Skeletal muscle satellite cell (primary cell): ENCODE data around the gene KDM3B. TPM values are rescaled to one million over a fixed set of nuclear protein-coding genes. Genes with fewer than 3 reads are reported as not detected.

Experiments used
- H3K27me3 ChIP-seq: 2 replicates; pipeline ENCODE4 v1.7.0; 2013; ENCODE audit warnings: low read length; ENCODE audit not compliant: control insufficient read depth, insufficient read depth
- H3K36me3 ChIP-seq: 2 replicates; pipeline ENCODE4 v1.7.0; 2013; ENCODE audit warnings: mild to moderate bottlenecking, control low read depth, low read length; ENCODE audit not compliant: insufficient read depth
- H3K4me1 ChIP-seq: 2 replicates; pipeline ENCODE4 v1.7.0; 2013; ENCODE audit warnings: low read length; ENCODE audit not compliant: control insufficient read depth, insufficient read depth
- H3K4me2 ChIP-seq: 2 replicates; pipeline ENCODE4 v1.7.0; 2013; ENCODE audit warnings: mild to moderate bottlenecking, low read length
- H3K4me3 ChIP-seq: 2 replicates; pipeline ENCODE4 v1.7.0; 2013; ENCODE audit warnings: low read length
- H3K9ac ChIP-seq: 2 replicates; pipeline ENCODE4 v1.7.0; 2013; ENCODE audit warnings: mild to moderate bottlenecking, low read depth, low read length, moderate library complexity
- H3K9me3 ChIP-seq: replicated peaks from 2 replicates; pipeline ENCODE4 v1.7.0; 2013; ENCODE audit warnings: mild to moderate bottlenecking, control low read depth, low read length
- small RNA-seq: library from RNA; depleted of rRNA; stranded (forward); fragments of <200 nt; gene quantifications from one replicate; pipeline ENCODE3, GENCODE V24; 2012

The KDM3B gene

GRCh38 chr5:138476918-138477317 is 124.4 kb downstream of the KDM3B start:
- Histone ChIP-seq H3K36me3 (no peaks in the 10 kb centered on the region), H3K27me3 (peaks cover 2% of the 10 kb centered on the region), H3K9ac (no peak overlapping the region), H3K4me1 (no peaks in the 10 kb centered on the region), H3K4me3 (no peak overlapping the region), H3K9me3 (no peaks in the 10 kb centered on the region), H3K4me2 (no peak overlapping the region)

GRCh38 chr5:138482638-138483037 is 130.2 kb downstream of the KDM3B start:
- H3K9me3 ChIP-seq, result no peaks in the 10 kb centered on the region
- peaks cover 8% of the 10 kb centered on the region for H3K4me1 ChIP-seq
- no peak overlapping the region for H3K9ac ChIP-seq
- no peak overlapping the region for H3K4me3 ChIP-seq
- no peaks in the 10 kb centered on the region for H3K36me3 ChIP-seq
- H3K27me3 ChIP-seq, result peaks cover 2% of the 10 kb centered on the region
- H3K4me2 ChIP-seq, result no peak overlapping the region

Small RNA genes lying within 50 kb of the gene (small RNA-seq; reads per million reads assigned to genes)
- not detected for gene AC113403.1
